ENCODE measurements around the gene TMEM151B. TPM values are rescaled to one million over a fixed set of nuclear protein-coding genes. Genes with fewer than 3 reads are reported as not detected.

Gene TMEM151B
- total RNA-seq, 1 experiment from 2014 or later: not detected

- POLR2A ChIA-PET: no interaction called here
These were observed 24.9 kb downstream of the TMEM151B start for GRCh38 chr6:44294832-44295791.

More at GRCh38 chr6:44294832-44295791, 24.9 kb downstream of the TMEM151B start:
- DNase-seq (ENCODE audit: low read depth, low spot score) (no peak), ATAC-seq (peak; percentile 23; the same call in 1 of the 2 replicates)
- BruUV-seq (replicated peaks): no TSS peak
- Histone ChIP-seq H3K9me3 (ENCODE audit: control insufficient read depth in 1 of 2, insufficient read depth in 1 of 2, low read depth in 1 of 2, low read length in 2 of 2) (no peaks in the 10 kb centered on the region), H3K79me2 (ENCODE audit: insufficient read depth, low read length) (no peaks in the 10 kb centered on the region), H3K27me3 (ENCODE audit: insufficient read depth, low read length) (no peaks in the 10 kb centered on the region; the same call in 1 of the 2 replicates), H3K9me2 (ENCODE audit: insufficient read depth) (no peaks in the 10 kb centered on the region), H3K27ac (ENCODE audit: low read depth, low read length) (no peak overlapping the region), H3K4me3 (replicated peaks in 1 of 2; ENCODE audit: low read depth in 1 of 2, low read length in 2 of 2) (no peak overlapping the region), H4K20me1 (ENCODE audit: insufficient read depth) (no peaks in the 10 kb centered on the region), H2AFZ (ENCODE audit: low read depth, low read length, poor library complexity, severe bottlenecking) (no peak overlapping the region), H3K4me1 (ENCODE audit: control insufficient read depth in 1 of 2, insufficient read depth in 2 of 2, low read length in 2 of 2) (peaks cover 4 to 9% of the 10 kb centered on the region in 2 experiments; a peak in 3 of 4 replicates), H3K9ac (ENCODE audit: low read length) (no peak overlapping the region), H3K36me3 (ENCODE audit: control insufficient read depth in 1 of 2, insufficient read depth in 2 of 2, low read length in 2 of 2) (no peaks in the 10 kb centered on the region), H3K4me2 (ENCODE audit: low read length) (peak overlapping the region; percentile 19; the same call in 1 of the 2 replicates)
- ChIA-PET CTCF (interaction anchor here (1.0 to 2.9 kb wide), 3 partner anchors 10 to 27 kb away, joined by 3 to 16 read pairs (median 6); partner anchors contain the start of gene AARS2), RAD21 (ENCODE audit: low non-redundant PET in 1 of 2, low total read pairs in 2 of 2, uncharacterized antibody in 2 of 2, unreplicated experiment in 2 of 2) (interaction anchor here in 1 of 2 experiments (1.2 kb wide), 1 partner anchor 27 kb away, joined by 3 read pairs; no protein-coding TSS in a partner anchor)
- TF ChIP-seq CBX3 (IDR thresholded peaks at IDR 0.05; ENCODE audit: low read depth) (no peak), CEBPB (IDR thresholded peaks at IDR 0.05; ENCODE audit: low read depth) (no peak), JUND (IDR thresholded peaks at IDR 0.05) (no peak), RAD21 (IDR thresholded peaks at IDR 0.05; ENCODE audit: low read depth) (no peak), EZH2phosphoT487 (IDR thresholded peaks at IDR 0.05; ENCODE audit: borderline replicate concordance) (no peak), ZFX (IDR thresholded peaks at IDR 0.05) (no peak), CTCF (IDR thresholded peaks at IDR 0.05 in 2 of 3, conservative IDR thresholded peaks at IDR 0.05 in 1 of 3; ENCODE audit: borderline replicate concordance in 1 of 3, insufficient read depth in 1 of 3, low read depth in 2 of 3, low read length in 2 of 3) (no peak), YY1 (IDR thresholded peaks at IDR 0.05; ENCODE audit: extremely low read depth, insufficient replicate concordance, low read depth, low read length) (no peak), SP1 (IDR thresholded peaks at IDR 0.05; ENCODE audit: low read depth) (no peak), MAX (IDR thresholded peaks at IDR 0.05) (no peak), FOSL1 (IDR thresholded peaks at IDR 0.05; ENCODE audit: low read depth) (no peak), POLR2AphosphoS5 (IDR thresholded peaks at IDR 0.05; ENCODE audit: low read depth, low read length) (no peak; the same call in 1 of the 2 replicates), REST (IDR thresholded peaks at IDR 0.05; ENCODE audit: low read depth) (no peak), ATF3 (IDR thresholded peaks at IDR 0.05) (no peak), EGR1 (IDR thresholded peaks at IDR 0.05; ENCODE audit: low read depth) (no peak), ZNF274 (IDR thresholded peaks at IDR 0.05; ENCODE audit: low read depth, low read length) (no peak), TCF7L2 (IDR thresholded peaks at IDR 0.05; ENCODE audit: borderline replicate concordance, extremely low read depth, insufficient read depth, insufficient read length) (no peak), SRF (IDR thresholded peaks at IDR 0.05; ENCODE audit: low read depth) (no peak)
- intact Hi-C loops (cut with micrococcal nuclease): no loop called here

Data from HCT116 (cell line).